GM23338 (cell line): ENCODE data around the gene ERC2. TPM values are rescaled to one million over a fixed set of nuclear protein-coding genes. Genes with fewer than 3 reads are reported as not detected.

Source experiments
- CTCF ChIP-seq, 2 experiments: fragments of 200-600 bp in 1 of 2; sonication (generic) in 1 of 2; conservative IDR thresholded peaks; 2 replicates each; pipeline versions ENCODE4 v1.5.1 to v1.6.1; 2016 to 2017; ENCODE audit warnings: antibody characterized with exemption in 2 of 2, low read depth in 2 of 2, mild to moderate bottlenecking in 2 of 2, moderate library complexity in 1 of 2
- REST ChIP-seq: IDR thresholded peaks from one replicate; pipeline ENCODE4 v1.6.1; 2018; ENCODE audit warnings: antibody characterized with exemption; ENCODE audit not compliant: unreplicated experiment
- ZNF462 ChIP-seq: fragments of 250-450 bp; sonication (Bioruptor Pico); IDR thresholded peaks from 2 replicates; pipeline ENCODE4 v1.5.0; 2020; ENCODE audit warnings: mild to moderate bottlenecking, moderate library complexity
- polyA plus RNA-seq: library from polyadenylated mRNA; unstranded; fragments of >200 nt; fragmentation: Nextera tagmentation; extraction: Ambion mirVana; gene quantifications from 2 replicates; pipeline ENCODE4 v1.2.1, GENCODE V29; 2016
- total RNA-seq: library from RNA; depleted of rRNA; stranded (reverse); fragments of >200 nt; shearing (Covaris generic); gene quantifications from 2 replicates; pipeline ENCODE4 v1.2.3, GENCODE V29; 2014

ERC2 gene
- total and polyA plus RNA-seq, 2 experiments from 2014 or later, result 11.8 to 13.7 TPM

- TF ChIP-seq ZNF462 (CRISPR knock-in tag) (no peak), REST (no peak), CTCF (conservative IDR thresholded peaks at IDR 0.05; ENCODE audit: low read depth in 2 of 2) (peak; percentile 83 to 91)
Observed at GRCh38 chr3:55609230-55609827, 858.9 kb downstream of the ERC2 start (continued).
